NCI-H2196 (cell line): ENCODE data around the gene PRCC.

Source experiments
- DNase-seq: peaks from one replicate; lab custom pipeline; 2025; ENCODE audit not compliant: unreplicated experiment; lab: John Stamatoyannopoulos, UW

PRCC gene

DNA sequence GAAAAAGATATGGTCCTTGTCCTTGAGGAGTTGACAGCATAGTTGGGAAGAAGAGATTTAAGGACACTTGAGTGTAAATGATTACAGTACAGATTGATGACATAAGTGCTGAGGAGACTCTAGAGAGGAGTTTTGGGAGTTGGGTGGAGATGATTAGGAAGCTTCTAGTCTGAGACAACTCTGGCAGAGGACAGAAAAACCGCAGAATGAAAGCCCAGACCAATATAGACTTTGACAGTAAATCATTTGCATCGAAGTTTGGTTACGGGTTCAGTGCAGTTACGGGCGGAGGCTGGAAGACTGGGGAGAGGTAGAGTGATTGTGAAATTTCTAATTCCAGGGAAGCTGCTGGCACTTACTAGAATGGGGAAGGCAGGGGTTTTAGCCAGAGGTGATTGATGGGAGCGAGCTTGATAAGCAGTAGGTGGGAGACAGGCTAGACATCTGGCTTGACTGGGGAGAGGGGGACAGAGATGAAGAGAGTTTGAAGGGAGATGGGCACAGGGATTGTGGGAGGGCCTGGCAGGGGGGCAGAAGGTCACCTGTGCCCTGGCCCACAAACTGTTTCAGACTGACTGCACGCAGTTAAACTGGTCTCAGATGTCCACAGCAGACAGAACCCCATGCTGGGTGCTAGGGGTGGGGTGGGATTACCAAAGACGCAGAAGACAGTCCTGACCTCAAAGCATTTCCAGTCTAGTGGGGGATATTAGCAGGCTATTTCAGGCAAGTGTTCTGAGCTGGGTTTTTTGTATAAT lies 29.2 kb downstream of the PRCC start:
- no peak for DNase-seq

DNA sequence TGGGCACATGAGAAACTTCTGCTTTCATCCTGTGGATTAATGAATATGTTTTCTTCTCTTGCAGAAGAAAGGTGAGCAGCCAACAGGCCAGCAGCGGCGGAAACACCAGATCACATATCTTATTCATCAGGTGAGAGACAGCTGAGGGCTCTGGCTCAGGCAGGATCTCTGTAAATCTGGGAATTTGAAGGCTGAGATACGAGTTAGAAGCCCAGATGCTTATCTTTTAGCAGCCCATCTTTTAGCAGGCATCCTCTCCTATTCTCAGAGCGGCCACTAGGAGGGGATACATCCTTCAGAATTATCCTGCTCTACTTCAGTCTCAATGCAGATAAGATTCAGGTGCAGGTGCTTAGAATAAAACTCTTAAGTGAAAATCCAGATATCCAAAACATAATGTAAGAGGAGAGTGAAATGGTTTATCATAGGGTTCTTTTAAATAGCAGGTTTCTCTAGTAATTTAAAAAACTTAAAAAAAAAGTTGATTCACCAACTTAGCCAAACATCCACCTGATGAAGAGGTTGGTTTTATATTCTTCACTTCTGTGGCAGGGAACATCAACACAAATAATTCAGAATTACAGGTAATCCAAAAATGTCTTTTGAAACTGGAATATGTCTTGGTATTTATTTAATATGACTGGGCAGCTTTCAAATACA lies 30.0 kb downstream of the PRCC start:
- peak; percentile 70 for DNase-seq

DNA sequence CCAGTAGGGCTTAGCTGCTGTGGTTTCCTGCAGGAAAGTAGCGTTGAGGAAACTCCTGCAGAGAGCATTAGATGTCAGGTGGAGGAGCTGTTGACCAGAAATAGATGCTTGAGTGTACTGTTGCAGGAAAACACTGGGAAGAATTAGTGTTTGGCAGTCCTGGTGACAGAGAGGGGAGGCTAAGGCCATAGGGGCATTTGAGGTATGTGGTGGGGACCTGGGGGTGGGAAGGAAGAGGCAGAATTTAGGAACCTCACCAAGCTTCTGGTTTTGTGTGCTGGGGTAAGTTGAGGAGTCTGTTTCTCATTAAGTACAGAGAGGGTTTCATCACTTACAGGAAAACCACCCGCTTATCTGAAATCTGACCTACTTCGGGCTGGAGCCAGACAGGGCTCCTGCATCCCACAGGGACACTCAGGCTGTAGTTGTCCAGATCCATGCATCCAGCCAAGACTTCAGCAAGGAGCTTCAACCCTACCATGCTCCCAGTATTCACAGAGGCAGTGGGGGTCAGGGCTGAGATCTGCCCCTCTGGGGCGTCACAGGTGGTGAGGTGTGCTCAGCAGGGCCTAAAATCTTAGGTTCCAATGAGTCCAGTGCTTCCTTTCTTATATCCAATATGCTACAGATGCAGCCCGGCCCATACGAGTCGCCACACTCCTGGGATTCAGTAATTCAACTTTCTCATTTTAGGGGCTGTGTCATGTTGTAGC lies 34.2 kb downstream of the PRCC start:
- peak; percentile 59 for DNase-seq

DNA sequence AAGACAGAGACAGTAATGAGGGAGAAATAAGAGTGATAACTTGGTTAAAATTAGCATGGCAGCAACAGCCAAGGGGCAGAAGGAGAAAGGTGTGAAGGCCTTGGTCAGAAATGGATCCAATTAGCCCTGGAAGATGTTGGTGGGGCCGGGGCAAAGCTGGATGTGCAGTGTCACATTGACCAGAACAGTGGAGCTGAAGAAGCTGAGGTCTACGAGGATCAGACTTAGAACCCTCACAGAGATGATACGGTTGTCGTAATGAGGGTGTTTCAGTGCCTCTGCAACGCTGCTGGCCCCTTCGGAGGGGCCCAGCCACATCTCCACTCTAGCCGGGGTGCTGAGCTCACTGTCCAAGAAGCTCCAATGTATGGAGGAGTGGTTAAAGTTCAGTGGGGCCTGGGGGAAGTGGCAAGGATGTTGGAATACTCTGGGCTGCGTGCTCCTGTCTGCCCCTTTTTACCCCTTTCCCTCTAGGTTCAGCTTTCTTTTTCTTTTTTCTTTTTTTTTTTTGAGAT lies 35.1 kb downstream of the PRCC start:
- no peak for DNase-seq

DNA sequence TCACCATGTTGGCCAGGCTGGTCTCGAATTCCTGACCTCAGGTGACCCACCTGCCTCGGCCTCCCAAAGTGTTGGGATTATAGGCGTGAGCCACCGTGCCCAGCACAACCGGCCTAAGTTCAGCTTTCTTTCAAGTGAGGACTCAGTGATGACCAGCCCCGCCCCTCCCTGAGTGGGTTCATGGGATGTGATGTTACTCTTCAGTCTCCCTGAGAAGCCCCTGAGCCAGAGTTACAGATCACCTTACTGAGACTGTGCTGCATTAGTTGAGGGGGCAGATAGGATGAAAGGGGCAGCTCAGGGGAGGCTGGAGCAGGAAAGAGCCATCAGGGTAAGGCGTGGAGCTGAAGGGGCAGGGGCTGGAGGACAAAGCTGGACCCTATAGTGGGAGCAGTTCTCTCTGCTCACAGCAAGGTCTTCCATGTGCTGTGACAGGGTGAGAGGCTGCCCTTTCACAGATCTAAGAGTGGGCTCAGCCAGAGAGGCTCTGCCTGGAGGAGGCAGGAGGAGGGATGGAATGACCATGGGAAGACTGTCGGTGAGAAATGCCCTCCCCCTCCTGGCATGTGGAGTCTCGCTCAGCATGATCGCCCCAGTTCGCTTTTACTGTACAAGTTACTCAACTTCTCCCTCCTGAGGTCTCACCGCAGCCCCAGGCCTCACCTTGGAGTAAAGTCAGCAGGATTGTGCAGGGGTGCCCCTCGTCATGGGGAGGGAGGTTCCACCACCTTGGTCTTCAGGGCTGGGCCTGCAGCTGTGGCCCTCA lies 35.9 kb downstream of the PRCC start:
- DNase-seq: no peak

DNA sequence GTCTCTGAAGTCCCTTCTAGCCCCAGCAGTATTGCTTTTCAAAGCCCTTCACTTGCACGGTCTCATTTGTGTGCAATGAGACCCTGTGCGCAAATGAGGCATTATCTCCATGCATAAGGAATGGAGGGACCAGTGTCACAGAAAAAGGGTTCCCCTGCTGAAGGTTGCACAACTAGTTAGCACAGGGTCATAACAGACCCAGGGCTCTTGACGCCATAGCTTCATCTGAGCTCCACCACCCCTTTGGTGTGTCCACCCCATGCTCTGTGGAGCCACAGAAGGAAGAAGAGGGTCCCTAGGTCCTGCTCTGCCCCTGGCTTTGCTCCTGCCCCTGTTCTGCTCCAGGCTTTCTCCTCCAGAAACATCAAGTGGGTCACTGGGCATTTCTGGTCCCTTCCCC lies 36.7 kb downstream of the PRCC start:
- DNase-seq: peak; percentile 14

DNA sequence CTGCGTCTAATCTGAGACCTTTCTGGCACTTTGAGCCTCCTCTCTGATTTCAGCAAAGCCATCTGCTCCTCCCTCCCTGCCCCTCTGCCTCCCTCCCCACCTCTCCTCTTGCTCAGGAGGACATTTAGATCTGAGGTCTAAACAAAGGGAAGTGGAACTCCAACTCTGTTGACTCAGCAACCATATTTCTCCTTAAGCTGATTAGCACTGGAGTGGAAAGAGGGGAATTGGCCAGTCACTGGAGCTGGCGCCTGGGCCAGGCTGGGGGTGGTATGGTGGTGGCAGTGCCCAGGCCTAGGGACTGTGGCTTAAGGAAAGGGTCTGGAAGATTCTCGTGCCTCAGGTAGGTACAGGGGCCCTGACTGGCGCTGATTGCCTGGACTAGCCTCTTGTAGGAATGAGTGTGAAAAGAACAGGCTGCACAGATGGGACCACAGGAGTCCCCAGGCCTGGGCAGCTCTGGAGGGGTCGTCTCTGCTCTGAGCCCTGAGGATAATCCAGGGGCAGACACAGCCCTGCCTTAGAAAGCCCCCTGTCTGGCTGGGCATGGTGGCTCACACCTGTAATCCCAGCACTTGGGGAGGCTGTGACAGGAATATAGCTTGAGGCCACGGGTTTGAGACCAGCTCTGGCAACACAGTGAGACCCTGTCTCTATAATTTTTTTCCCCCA lies 37.4 kb downstream of the PRCC start:
- peak; percentile 78 for DNase-seq

DNA sequence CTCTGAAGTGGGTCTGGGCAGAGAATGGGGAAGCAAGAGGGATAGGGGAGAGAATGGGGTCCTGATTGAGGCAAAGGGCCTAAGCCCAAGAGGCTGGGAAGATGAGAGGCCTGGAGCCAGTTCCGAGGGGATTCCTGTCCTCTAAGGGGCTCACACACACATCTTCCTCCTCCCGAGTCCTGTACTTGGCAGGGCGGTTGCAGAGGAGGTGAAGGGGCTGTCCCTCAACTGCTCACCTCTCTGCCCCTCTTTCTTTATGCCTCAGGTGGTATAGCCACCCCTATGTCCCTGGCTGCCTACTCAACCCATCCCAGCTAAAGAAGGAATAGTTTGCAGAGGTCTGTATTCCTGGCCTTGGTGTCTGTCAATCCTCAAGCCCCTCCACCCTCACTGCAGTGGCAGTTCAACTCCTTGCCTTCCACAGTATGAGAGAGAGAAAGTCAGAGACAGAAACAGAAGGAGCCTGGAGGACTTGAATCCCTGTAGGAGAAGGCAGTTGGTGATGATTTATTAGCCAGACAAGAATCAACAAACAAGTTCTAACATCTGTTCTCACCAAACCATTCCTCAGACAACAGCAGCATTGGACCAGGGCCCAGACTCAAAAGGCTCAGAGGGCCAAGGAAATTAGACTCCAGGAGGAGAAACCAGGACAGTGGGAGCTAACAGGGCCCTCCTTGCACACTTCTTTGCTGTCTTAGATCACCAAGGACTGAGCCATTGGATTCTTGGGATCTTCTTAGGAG lies 38.6 kb downstream of the PRCC start:
- peak; percentile 20 for DNase-seq

DNA sequence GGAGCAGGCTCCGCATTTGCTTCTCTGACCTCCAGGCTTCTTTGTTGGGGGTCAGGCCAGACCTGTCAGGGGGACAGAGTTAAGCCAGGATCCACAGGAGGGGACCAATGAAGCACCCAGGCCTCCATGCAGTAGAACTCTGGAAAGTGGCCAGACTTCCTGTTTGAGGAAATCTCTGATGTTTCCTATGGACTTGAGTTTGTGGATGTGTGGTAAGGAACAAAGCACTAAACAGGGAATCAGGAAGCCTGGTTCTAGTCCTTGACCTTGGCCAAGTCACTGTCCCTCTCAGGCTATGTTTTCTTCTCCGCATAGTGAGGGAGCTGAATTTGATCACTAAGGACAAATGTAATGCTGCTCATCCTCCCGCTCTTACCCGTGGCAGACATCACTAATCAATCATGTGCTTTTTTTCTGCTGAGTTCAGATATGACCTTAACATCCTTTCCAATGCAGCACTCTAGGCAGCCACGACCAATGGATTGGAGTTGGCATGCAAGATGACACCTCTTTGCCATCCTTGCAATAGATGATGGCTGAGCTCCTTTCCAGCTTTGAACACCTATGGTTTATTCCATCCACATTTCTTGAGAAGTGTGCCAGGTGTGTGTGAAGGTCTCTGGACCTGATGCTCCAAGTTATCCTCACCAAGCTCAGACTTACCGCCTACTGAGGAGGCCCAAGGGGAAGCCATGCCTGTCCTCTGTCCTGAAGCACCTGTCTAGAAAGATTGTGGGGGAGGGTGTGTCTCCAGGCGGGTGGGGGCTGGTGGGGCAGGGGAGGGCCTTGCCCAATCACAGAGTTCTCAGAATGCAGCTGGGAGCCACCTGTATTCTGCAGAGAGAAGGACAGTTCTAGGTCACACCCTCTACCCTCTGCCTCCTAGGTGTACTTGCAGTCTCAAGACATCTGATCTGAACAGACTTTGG lies 39.4 kb downstream of the PRCC start:
- peak; percentile 32 for DNase-seq

DNA sequence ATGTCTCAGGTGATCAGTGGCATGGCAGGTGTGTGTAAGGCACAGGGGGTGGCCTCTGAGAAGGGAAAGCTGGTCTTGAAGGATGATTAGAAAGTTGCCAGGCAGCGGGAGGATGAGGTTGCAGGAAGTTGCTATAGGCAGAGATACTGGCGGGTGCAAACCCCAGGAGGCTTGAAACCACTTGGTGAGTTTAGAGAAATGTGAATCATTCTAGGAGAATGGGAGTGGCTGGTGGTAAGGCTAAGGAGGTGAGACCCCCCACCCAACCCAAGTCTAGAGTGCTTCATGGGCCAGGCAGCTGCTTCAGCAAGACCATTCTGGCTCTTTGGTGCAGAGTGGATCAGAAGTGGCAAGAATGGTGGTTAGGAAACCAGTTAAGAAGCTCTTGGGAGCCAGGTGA lies 40.3 kb downstream of the PRCC start:
- DNase-seq: no peak

DNA sequence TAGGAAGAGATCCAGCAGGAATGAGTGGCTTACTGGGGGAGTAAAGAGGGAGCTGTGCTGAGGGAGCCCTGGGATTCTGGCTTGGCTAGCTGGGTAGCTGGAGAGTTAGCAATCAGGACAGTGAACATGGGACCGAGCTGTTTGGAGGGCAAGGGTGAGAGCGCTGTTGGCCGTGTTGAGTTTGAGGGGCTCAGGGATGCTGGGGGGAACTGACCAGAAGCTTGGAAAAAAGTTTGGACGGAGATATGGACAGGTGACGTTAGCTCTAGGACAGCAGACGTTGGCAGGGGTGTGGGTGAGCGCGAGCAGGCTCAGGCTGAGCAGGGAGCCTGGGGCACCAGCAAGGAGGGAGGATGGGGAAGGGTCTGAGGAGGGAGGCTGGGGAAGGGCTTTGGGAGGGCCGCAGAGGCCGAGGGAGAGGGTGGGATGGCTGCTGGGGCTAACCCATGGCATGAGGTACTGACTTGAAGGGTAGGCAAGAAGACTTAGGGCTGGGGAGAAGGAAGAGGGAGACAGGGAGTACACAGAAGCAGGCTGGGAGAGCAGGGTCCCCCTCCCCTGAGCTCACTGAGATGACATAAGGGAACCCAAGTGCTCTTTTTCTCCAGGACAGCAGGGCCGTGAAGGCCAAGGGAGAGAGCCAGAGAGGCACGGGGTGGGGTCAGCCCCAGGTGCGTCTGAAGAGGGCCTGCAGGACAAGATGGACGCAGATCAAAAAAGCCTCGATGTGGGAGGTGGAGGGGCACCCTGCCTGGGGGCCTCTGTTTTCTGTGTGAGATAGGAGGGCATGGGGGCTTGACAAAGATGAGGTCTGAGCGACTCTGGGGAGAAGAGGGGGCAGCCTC lies 41.1 kb downstream of the PRCC start:
- no peak for DNase-seq

DNA sequence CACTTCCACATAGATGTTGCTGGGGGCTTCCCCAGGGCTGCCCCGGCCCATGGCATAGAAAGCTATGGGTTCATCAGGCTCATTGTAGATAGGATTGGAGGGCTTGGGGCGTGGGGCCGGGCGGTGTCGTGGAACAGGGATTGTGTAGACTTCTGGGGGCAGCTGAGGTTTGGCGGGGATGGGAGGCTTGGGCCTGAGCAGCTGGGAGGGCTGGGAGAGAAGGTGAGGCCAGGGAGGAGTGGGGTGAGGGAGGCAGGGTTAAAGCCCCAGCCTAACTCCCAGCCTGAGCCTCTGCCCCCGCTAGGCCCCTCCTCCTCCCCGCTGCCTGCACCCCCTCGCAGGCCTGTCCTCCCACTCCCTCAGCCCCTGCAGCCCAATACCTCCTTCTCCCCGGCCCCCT lies 41.9 kb downstream of the PRCC start:
- DNase-seq: no peak

DNA sequence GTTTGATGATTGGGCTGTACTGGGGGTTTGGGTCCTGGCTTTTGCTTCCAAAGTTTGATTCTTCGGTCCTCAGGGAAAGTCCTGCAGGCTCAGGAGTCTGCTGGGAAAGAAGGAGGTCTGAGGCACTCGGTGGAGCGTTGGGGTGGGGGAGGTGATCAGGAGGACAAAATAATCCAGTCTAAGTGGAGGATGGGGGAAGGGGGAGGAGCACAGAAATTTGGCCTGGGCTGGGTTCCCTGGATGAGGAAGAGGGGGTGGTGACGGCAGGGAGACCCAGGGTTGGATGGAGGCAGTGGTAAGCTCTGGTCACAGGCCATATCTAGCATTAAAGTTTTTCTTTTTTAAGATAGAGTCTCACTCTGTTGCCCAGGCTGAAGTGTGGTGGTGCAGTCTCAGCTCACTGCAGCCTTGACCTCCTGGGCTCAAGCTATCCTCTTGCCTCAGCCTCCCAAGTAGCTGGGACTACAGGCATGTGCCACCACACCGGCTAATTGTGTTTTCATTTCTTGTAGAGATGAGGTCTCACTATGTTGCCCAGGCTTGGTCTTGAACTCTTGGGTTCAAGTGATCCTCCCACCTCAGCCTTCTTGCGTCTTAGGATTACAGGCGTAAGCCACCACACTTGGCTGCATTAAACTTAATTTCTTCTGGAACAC lies 42.5 kb downstream of the PRCC start:
- DNase-seq: no peak

DNA sequence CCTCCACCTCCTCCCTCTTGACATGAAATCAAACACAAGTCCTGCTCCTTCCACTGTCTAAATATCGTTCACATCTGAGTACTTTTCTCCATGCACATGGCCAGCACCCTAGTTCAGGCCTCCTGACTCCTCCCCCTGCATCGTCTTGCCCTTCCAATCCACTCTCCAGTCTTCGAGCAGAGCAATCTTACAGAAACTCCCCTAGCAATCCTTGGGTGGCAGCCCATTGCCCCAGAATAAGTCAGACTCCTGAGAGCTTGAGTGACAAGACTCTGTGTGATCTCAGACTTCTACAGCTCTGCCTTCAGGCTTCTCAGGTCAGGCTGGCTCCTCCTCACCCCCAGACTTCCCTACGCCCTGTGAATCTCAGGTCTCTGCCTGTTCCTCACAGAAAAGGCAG lies 43.8 kb downstream of the PRCC start:
- DNase-seq: no peak

DNA sequence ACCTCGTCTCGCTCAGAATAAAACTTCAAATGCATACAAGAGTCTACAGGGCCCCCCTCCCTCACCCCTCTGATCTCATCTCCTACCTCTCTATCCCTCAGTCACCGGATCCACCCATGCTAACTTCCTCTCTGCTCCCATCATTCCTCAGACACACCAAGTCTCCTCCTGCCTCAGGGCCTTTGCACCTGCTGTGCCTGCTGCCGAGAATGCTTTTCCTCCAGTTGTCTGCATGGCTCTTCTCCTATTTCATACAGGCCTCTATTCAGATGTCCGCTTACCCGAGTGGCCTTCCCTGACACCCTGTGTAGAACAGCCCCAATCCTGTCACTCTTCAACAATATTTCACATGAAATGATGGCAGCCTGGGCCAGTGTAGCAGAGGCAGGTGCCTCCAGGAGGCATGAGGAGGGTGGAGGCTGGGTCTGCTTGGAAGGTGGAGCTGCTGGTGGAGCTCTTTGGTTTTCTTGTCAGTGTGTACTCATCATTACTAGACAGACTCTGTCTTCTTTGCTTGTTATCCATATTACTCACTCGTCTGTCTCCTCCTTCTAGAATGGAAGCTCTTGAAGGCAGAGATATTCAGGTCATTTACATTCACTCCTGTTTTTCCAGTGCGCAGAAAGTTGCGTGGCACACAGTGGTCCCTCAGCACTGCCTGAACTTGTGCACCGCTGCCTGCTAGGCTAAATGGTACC lies 45.1 kb downstream of the PRCC start:
- DNase-seq: no peak

DNA sequence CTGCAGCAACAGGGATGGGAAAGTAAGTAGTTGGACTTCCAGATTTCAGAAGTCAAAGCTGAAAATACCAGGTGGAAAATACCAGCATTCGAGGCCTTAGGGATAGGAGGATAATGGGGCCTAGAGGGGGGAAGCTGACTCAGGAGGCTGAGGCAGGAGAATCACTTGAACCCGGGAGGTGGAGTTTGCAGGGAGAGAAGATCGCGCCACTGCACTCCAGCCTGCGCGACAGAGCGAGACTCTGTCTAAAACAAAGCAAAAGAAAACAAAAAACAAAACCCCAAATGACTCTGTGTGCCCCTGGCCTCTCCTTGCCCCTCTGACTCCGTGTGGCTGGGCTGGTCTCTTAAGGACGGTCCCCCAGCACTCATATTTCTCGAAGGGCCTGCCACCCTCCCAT lies 46.0 kb downstream of the PRCC start:
- no peak for DNase-seq
